H1 (cell line): ENCODE data around the gene GALNT9.

Experiments used
- CBX8 ChIP-seq: fragments of 300-800, 300-1000 bp; sonication (generic); IDR thresholded peaks from 2 replicates; pipeline ENCODE4 v1.7.1; 2016; ENCODE audit warnings: low read depth, low read length, borderline replicate concordance
- CTCF ChIP-seq, 3 experiments: IDR thresholded peaks; 1 replicate in 2 of 3; 2 replicates in 1 of 3; pipeline versions ENCODE4 v1.5.1 to v1.6.1; 2011; ENCODE audit warnings: low read length in 3 of 3, mild to moderate bottlenecking in 3 of 3, inconsistent platforms in 2 of 3, low read depth in 1 of 3, moderate library complexity in 1 of 3; ENCODE audit not compliant: insufficient read depth in 1 of 3; ENCODE audit errors: control extremely low read depth in 1 of 3
- EP300 ChIP-seq, 2 experiments: IDR thresholded peaks; 1 replicate in 1 of 2; 2 replicates in 1 of 2; pipeline ENCODE4 v1.6.1; 2011 to 2012; ENCODE audit warnings: low read depth in 2 of 2, low read length in 2 of 2, mild to moderate bottlenecking in 2 of 2, borderline replicate concordance in 1 of 2, inconsistent platforms in 1 of 2, moderate library complexity in 1 of 2
- HDAC6 ChIP-seq: IDR thresholded peaks from one replicate; pipeline ENCODE4 v1.7.1; 2012; ENCODE audit warnings: low read depth, mild to moderate bottlenecking, inconsistent platforms, low read length, moderate library complexity
- POLR2AphosphoS5 ChIP-seq: IDR thresholded peaks from 2 replicates; pipeline ENCODE4 v1.6.1; 2011; ENCODE audit warnings: low read depth, low read length
- RAD21 ChIP-seq, 2 experiments: IDR thresholded peaks in 1 of 2; conservative IDR thresholded peaks in 1 of 2; 2 replicates each; pipeline ENCODE4 v1.6.1; 2011; ENCODE audit warnings: low read depth in 2 of 2, low read length in 2 of 2, improper control_type of control experiment in 1 of 2, inconsistent platforms in 1 of 2, mild to moderate bottlenecking in 1 of 2, moderate library complexity in 1 of 2
- SIRT6 ChIP-seq: IDR thresholded peaks from one replicate; pipeline ENCODE4 v1.7.1; 2012; ENCODE audit warnings: low read length, inconsistent platforms
- SP1 ChIP-seq: IDR thresholded peaks from 2 replicates; pipeline ENCODE4 v1.6.1; 2011; ENCODE audit warnings: low read depth, low read length
- SP2 ChIP-seq: IDR thresholded peaks from 2 replicates; pipeline ENCODE4 v1.6.1; 2012; ENCODE audit warnings: mild to moderate bottlenecking, low read length, inconsistent platforms
- TAF1 ChIP-seq: IDR thresholded peaks from 2 replicates; pipeline ENCODE4 v1.6.1; 2011; ENCODE audit warnings: mild to moderate bottlenecking, low read depth, low read length
- TEAD4 ChIP-seq: IDR thresholded peaks from 2 replicates; pipeline ENCODE4 v1.6.1; 2012; ENCODE audit warnings: low read depth, low read length, inconsistent platforms, mixed read lengths
- YY1 ChIP-seq: IDR thresholded peaks from 2 replicates; pipeline ENCODE4 v1.6.1; 2011; ENCODE audit warnings: low read depth, mild to moderate bottlenecking, low read length

GRCh38 chr12:132150780-132151144 is 178.6 kb downstream of the GALNT9 start:
- TF ChIP-seq CTCF (IDR thresholded peaks at IDR 0.05; ENCODE audit: control extremely low read depth in 1 of 3, insufficient read depth in 1 of 3, low read depth in 1 of 3, low read length in 3 of 3) (no peak), YY1 (no peak), RAD21 (IDR thresholded peaks at IDR 0.05 in 1 of 2, conservative IDR thresholded peaks at IDR 0.05 in 1 of 2; ENCODE audit: low read depth in 2 of 2, low read length in 2 of 2) (no peak), TAF1 (no peak), SIRT6 (no peak), EP300 (IDR thresholded peaks at IDR 0.05; ENCODE audit: borderline replicate concordance in 1 of 2, low read depth in 2 of 2, low read length in 2 of 2) (no peak), HDAC6 (no peak), POLR2AphosphoS5 (no peak), SP2 (no peak), CBX8 (no peak), TEAD4 (no peak), SP1 (no peak)
